Ishikawa (cell line): Measurements from ENCODE around the gene ASZ1.

Experiments
- CEBPB ChIP-seq: IDR thresholded peaks from 2 replicates; pipeline ENCODE4 v1.6.1; 2012
- CREB1 ChIP-seq: IDR thresholded peaks from 2 replicates; pipeline ENCODE4 v1.6.1; 2012; ENCODE audit warnings: low read depth
- EGR1 ChIP-seq: IDR thresholded peaks from 2 replicates; pipeline ENCODE4 v1.6.1; 2012
- EP300 ChIP-seq: IDR thresholded peaks from 2 replicates; pipeline ENCODE4 v1.6.1; 2012; ENCODE audit warnings: borderline replicate concordance
- FOXM1 ChIP-seq: IDR thresholded peaks from 2 replicates; pipeline ENCODE4 v1.6.1; 2012; ENCODE audit warnings: low read depth, borderline replicate concordance
- MAX ChIP-seq: IDR thresholded peaks from 2 replicates; pipeline ENCODE4 v1.6.1; 2012
- NFIC ChIP-seq: IDR thresholded peaks from 2 replicates; pipeline ENCODE4 v1.6.1; 2012
- RAD21 ChIP-seq: IDR thresholded peaks from 2 replicates; pipeline ENCODE4 v1.6.1; 2012; ENCODE audit warnings: low read depth
- REST ChIP-seq: IDR thresholded peaks from 2 replicates; pipeline ENCODE4 v1.6.1; 2012; ENCODE audit warnings: low read depth, mild to moderate bottlenecking
- TAF1 ChIP-seq: IDR thresholded peaks from 2 replicates; pipeline ENCODE4 v1.6.1; 2012; ENCODE audit warnings: low read depth, mild to moderate bottlenecking
- TCF12 ChIP-seq: IDR thresholded peaks from 2 replicates; pipeline ENCODE4 v1.6.1; 2012; ENCODE audit warnings: low read depth
- TEAD4 ChIP-seq: IDR thresholded peaks from 2 replicates; pipeline ENCODE4 v1.6.1; 2012
- USF1 ChIP-seq: IDR thresholded peaks from 2 replicates; pipeline ENCODE4 v1.6.1; 2012
- YY1 ChIP-seq: IDR thresholded peaks from 2 replicates; pipeline ENCODE4 v1.6.1; 2012; ENCODE audit warnings: low read depth
- ZBTB7A ChIP-seq: IDR thresholded peaks from 2 replicates; pipeline ENCODE4 v1.6.1; 2012; ENCODE audit warnings: low read depth

The ASZ1 gene

GRCh38 chr7:117320523-117320922 is 106.8 kb downstream of the ASZ1 start:
- TF ChIP-seq EGR1 (no peak), USF1 (no peak), CREB1 (no peak), FOXM1 (no peak), REST (no peak), MAX (no peak), YY1 (no peak), TEAD4 (no peak)

GRCh38 chr7:117319181-117319580 is 108.1 kb downstream of the ASZ1 start:
- TF ChIP-seq TEAD4 (no peak), TCF12 (no peak), YY1 (no peak), CEBPB (no peak), TAF1 (no peak), USF1 (no peak), RAD21 (no peak), REST (no peak), NFIC (no peak), ZBTB7A (no peak), CREB1 (no peak), EGR1 (no peak), EP300 (no peak), MAX (no peak), FOXM1 (no peak)

GRCh38 chr7:117313582-117313981 is 113.7 kb downstream of the ASZ1 start:
- TF ChIP-seq CREB1: no peak
- TF ChIP-seq YY1: no peak
- no peak for TF ChIP-seq FOXM1
- no peak for TF ChIP-seq EGR1
- TF ChIP-seq TEAD4: no peak
- no peak for TF ChIP-seq RAD21
- TF ChIP-seq EP300: no peak
- no peak for TF ChIP-seq CEBPB
- TF ChIP-seq ZBTB7A: no peak
- TF ChIP-seq TCF12: no peak
- TF ChIP-seq USF1: no peak
- TF ChIP-seq MAX: no peak
- TF ChIP-seq TAF1: no peak
- TF ChIP-seq REST: no peak
- no peak for TF ChIP-seq NFIC
